GM12878 (cell line): ENCODE measurements around the gene MOCS1.

Experiments used
- BMI1 ChIP-seq: fragments of 450-650 bp; IDR thresholded peaks from 2 replicates; pipeline ENCODE4 v1.6.1; 2016; ENCODE audit warnings: mild to moderate bottlenecking, moderate library complexity, borderline replicate concordance
- EP300 ChIP-seq, 2 experiments: fragments of 150-350 bp in 1 of 2; IDR thresholded peaks; 2 replicates each; pipeline ENCODE4 v1.6.1; 2011 to 2012; ENCODE audit warnings: low read depth in 2 of 2, low read length in 2 of 2, borderline replicate concordance in 1 of 2, improper control_type of control experiment in 1 of 2, inconsistent platforms in 1 of 2; ENCODE audit not compliant: control insufficient read depth in 1 of 2
- YY1 ChIP-seq: IDR thresholded peaks from 2 replicates; pipeline ENCODE4 v1.6.1; 2011; ENCODE audit warnings: low read depth, mild to moderate bottlenecking, low read length
- TF ChIP-seq, protein P1 (sequence below): IDR thresholded peaks from 2 replicates; pipeline ENCODE4 v1.6.1; 2012; ENCODE audit warnings: low read length, inconsistent platforms
- TF ChIP-seq, protein P2 (sequence below), 3 experiments: IDR thresholded peaks in 2 of 3; conservative IDR thresholded peaks in 1 of 3; 2 replicates each; pipeline ENCODE4 v1.5.1; 2011; ENCODE audit warnings: low read depth in 3 of 3, low read length in 3 of 3, mild to moderate bottlenecking in 3 of 3, control low read depth in 2 of 3, moderate library complexity in 2 of 3, inconsistent platforms in 1 of 3, mixed read lengths in 1 of 3; ENCODE audit not compliant: control insufficient read depth in 2 of 3, insufficient read depth in 1 of 3; ENCODE audit errors: extremely low read depth in 1 of 3

DNA sequence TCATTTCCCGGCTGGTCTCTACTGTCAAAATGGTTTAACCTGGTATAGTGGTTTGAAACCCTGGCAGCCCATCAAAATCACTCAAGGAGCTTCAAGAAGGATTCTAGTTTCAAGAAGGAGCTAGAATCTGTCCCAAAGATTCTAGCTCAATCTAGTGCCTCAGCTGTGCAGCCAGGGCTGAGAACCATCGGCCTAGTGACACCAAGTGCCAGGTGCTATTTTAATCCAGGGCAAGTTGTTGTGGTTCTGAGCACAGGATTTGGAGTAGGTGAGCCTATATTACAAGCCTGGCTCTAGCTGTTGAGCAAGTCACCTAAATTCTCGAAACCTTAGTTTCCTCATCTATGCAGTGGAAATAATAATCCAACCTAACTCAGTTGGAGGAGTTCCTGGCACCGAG, 3.7 kb downstream of the MOCS1 start:
- TF ChIP-seq YY1 (no peak), EP300 (IDR thresholded peaks at IDR 0.05; ENCODE audit: borderline replicate concordance in 1 of 2, control insufficient read depth in 1 of 2, low read depth in 2 of 2, low read length in 2 of 2) (no peak), BMI1 (no peak)
- TF ChIP-seq, protein P1, sequence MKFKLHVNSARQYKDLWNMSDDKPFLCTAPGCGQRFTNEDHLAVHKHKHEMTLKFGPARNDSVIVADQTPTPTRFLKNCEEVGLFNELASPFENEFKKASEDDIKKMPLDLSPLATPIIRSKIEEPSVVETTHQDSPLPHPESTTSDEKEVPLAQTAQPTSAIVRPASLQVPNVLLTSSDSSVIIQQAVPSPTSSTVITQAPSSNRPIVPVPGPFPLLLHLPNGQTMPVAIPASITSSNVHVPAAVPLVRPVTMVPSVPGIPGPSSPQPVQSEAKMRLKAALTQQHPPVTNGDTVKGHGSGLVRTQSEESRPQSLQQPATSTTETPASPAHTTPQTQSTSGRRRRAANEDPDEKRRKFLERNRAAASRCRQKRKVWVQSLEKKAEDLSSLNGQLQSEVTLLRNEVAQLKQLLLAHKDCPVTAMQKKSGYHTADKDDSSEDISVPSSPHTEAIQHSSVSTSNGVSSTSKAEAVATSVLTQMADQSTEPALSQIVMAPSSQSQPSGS = no peak
- TF ChIP-seq, protein P2, sequence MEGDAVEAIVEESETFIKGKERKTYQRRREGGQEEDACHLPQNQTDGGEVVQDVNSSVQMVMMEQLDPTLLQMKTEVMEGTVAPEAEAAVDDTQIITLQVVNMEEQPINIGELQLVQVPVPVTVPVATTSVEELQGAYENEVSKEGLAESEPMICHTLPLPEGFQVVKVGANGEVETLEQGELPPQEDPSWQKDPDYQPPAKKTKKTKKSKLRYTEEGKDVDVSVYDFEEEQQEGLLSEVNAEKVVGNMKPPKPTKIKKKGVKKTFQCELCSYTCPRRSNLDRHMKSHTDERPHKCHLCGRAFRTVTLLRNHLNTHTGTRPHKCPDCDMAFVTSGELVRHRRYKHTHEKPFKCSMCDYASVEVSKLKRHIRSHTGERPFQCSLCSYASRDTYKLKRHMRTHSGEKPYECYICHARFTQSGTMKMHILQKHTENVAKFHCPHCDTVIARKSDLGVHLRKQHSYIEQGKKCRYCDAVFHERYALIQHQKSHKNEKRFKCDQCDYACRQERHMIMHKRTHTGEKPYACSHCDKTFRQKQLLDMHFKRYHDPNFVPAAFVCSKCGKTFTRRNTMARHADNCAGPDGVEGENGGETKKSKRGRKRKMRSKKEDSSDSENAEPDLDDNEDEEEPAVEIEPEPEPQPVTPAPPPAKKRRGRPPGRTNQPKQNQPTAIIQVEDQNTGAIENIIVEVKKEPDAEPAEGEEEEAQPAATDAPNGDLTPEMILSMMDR (IDR thresholded peaks at IDR 0.05 in 2 of 3, conservative IDR thresholded peaks at IDR 0.05 in 1 of 3; ENCODE audit: control insufficient read depth in 2 of 3, extremely low read depth in 1 of 3, insufficient read depth in 1 of 3, low read depth in 3 of 3, low read length in 3 of 3) = no peak
